WTC11 (cell line): ENCODE measurements around the gene SRD5A2. TPM values are rescaled to one million over a fixed set of nuclear protein-coding genes. Genes with fewer than 3 reads are reported as not detected.

Experiments
- ATAC-seq: fragments of 200-7000 bp; cut with Tn5 transposase; 2 replicates; pipeline ENCODE4 v1.10.0; 2021; ENCODE audit warnings: mild to moderate bottlenecking, moderate library complexity
- CTCF ChIA-PET: fragments of 300-600 bp; sonication (Branson Sonifier 250); formaldehyde crosslinking; loops from one replicate; lab custom pipeline; 2021; ENCODE audit warnings: antibody characterized with exemption; lab: Charles Lee
- POLR2A ChIA-PET: fragments of 350-600 bp; sonication (Branson Sonifier 250); formaldehyde crosslinking; loops from one replicate; lab custom pipeline; 2021; ENCODE audit warnings: antibody characterized with exemption; lab: Charles Lee
- DNase-seq: peaks from one replicate; pipeline ENCODE4 v3.0.0; 2021; ENCODE audit warnings: low spot score
- H3K27ac Mint-ChIP-seq: 2 replicates; pipeline ENCODE4 v1.8.0; 2021; ENCODE audit warnings: mixed read lengths
- H3K27me3 Mint-ChIP-seq: 2 replicates; pipeline ENCODE4 v1.8.0; 2021; ENCODE audit warnings: low read depth, mild to moderate bottlenecking, moderate library complexity, mixed read lengths
- H3K36me3 Mint-ChIP-seq: 2 replicates; pipeline ENCODE4 v1.8.0; 2021; ENCODE audit warnings: mixed read lengths
- H3K4me1 Mint-ChIP-seq: 2 replicates; pipeline ENCODE4 v1.8.0; 2022; ENCODE audit warnings: mixed read lengths
- H3K4me3 Mint-ChIP-seq: 2 replicates; pipeline ENCODE4 v1.8.0; 2021; ENCODE audit warnings: mild to moderate bottlenecking, moderate library complexity, mixed read lengths
- H3K9me3 Mint-ChIP-seq: 2 replicates; pipeline ENCODE4 v1.8.0; 2021; ENCODE audit warnings: mixed read lengths
- CREB1 ChIP-seq: sonication (generic); formaldehyde crosslinking; IDR thresholded peaks from 2 replicates; pipeline ENCODE4 v1.8.0; 2023; ENCODE audit warnings: mild to moderate bottlenecking, missing genetic modification reagents
- ELF4 ChIP-seq: sonication (generic); formaldehyde crosslinking; IDR thresholded peaks from 2 replicates; pipeline ENCODE4 v1.8.1; 2022; ENCODE audit warnings: low read depth, mild to moderate bottlenecking, moderate library complexity, missing genetic modification reagents
- FOXJ3 ChIP-seq: sonication (generic); formaldehyde crosslinking; IDR thresholded peaks from 2 replicates; pipeline ENCODE4 v1.9.0; 2021; ENCODE audit warnings: missing genetic modification reagents, mild to moderate bottlenecking, borderline replicate concordance
- GTF2I ChIP-seq: fragments of 250-450 bp; sonication (Bioruptor Pico); conservative IDR thresholded peaks from 2 replicates; pipeline ENCODE4 v1.4.0; 2021; ENCODE audit warnings: mild to moderate bottlenecking
- IRF2 ChIP-seq: sonication (generic); formaldehyde crosslinking; IDR thresholded peaks from 2 replicates; pipeline ENCODE4 v1.8.0; 2022; ENCODE audit warnings: low read depth, missing genetic modification reagents, borderline replicate concordance
- KAT7 ChIP-seq: sonication (generic); formaldehyde crosslinking; IDR thresholded peaks from 2 replicates; pipeline ENCODE4 v1.8.1; 2023; ENCODE audit warnings: missing genetic modification reagents, mild to moderate bottlenecking, borderline replicate concordance
- NR1H2 ChIP-seq: sonication (generic); formaldehyde crosslinking; IDR thresholded peaks from 2 replicates; pipeline ENCODE4 v1.9.0; 2021; ENCODE audit warnings: mild to moderate bottlenecking, moderate library complexity, missing genetic modification reagents
- SOX15 ChIP-seq: fragments of 250-450 bp; sonication (Bioruptor Pico); IDR thresholded peaks from 2 replicates; pipeline ENCODE4 v1.9.0; 2021; ENCODE audit warnings: mild to moderate bottlenecking
- TP53 ChIP-seq: sonication (generic); formaldehyde crosslinking; IDR thresholded peaks from 2 replicates; pipeline ENCODE4 v1.8.1; 2023; ENCODE audit warnings: mild to moderate bottlenecking, missing genetic modification reagents
- ZNF121 ChIP-seq: sonication (generic); formaldehyde crosslinking; IDR thresholded peaks from 2 replicates; pipeline ENCODE4 v1.8.0; 2023; ENCODE audit warnings: missing genetic modification reagents
- ZNF138 ChIP-seq: sonication (generic); formaldehyde crosslinking; conservative IDR thresholded peaks from 2 replicates; pipeline ENCODE4 v1.8.1; 2022; ENCODE audit warnings: mild to moderate bottlenecking, moderate library complexity, missing genetic modification reagents
- total RNA-seq: library from RNA; stranded (reverse); gene quantifications from 3 replicates; pipeline ENCODE4 v1.2.3, GENCODE V29; 2021
- TF ChIP-seq, protein P1 (sequence below): fragments of 250-450 bp; sonication (Bioruptor Pico); IDR thresholded peaks from 2 replicates; pipeline ENCODE4 v1.8.0; 2021; ENCODE audit warnings: mild to moderate bottlenecking
- TF ChIP-seq, protein P2 (sequence below): sonication (generic); formaldehyde crosslinking; conservative IDR thresholded peaks from 2 replicates; pipeline ENCODE4 v1.8.1; 2022; ENCODE audit warnings: mild to moderate bottlenecking, missing genetic modification reagents
- TF ChIP-seq, protein P3 (sequence below): sonication (generic); formaldehyde crosslinking; IDR thresholded peaks from 2 replicates; pipeline ENCODE4 v1.8.1; 2022; ENCODE audit warnings: missing genetic modification reagents, borderline replicate concordance
- TF ChIP-seq, protein P4 (sequence below): fragments of 250-450 bp; sonication (Bioruptor Pico); conservative IDR thresholded peaks from 2 replicates; pipeline ENCODE4 v1.9.0; 2021; ENCODE audit warnings: mild to moderate bottlenecking
- TF ChIP-seq, protein P5 (sequence below): sonication (generic); formaldehyde crosslinking; IDR thresholded peaks from 2 replicates; pipeline ENCODE4 v1.8.0; 2023; ENCODE audit warnings: mild to moderate bottlenecking, missing genetic modification reagents

SRD5A2 gene
- total RNA-seq, 1 experiment from 2014 or later, result 0.07 TPM

DNA sequence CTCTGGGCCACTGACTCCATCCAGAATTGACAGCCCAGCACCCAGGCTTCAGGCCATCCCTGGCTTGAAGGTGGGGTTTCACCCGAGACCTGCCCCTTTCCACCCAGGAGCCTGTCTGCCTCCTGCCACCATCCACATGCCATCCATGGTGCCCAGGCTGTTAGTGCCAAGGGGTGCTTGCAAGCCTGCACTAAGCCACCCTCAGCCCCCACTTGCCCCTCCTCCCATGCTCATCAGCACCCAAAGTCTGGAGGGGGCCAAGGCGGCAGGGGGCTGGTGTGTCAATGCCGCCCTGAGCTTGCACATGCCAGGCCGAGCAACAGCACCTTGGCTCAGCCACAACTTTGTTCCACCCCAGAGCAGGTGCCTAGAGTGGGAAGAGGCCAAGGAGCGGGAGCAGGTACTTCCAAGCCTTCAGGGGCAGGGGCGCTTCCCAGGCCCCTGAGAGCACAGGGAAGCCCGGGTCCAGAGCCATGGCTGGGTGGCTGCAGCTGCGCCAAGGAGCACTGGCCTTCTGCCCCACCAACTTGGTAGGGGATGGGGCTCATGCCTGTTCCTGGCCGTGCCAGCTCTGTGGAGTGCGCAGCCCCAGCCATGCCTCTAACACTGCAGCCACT, 12.0 kb downstream of the SRD5A2 start (continued):
- TF ChIP-seq, protein P1, sequence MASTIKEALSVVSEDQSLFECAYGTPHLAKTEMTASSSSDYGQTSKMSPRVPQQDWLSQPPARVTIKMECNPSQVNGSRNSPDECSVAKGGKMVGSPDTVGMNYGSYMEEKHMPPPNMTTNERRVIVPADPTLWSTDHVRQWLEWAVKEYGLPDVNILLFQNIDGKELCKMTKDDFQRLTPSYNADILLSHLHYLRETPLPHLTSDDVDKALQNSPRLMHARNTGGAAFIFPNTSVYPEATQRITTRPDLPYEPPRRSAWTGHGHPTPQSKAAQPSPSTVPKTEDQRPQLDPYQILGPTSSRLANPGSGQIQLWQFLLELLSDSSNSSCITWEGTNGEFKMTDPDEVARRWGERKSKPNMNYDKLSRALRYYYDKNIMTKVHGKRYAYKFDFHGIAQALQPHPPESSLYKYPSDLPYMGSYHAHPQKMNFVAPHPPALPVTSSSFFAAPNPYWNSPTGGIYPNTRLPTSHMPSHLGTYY, result no peak
- no peak for TF ChIP-seq SOX15
- TF ChIP-seq, protein P2, sequence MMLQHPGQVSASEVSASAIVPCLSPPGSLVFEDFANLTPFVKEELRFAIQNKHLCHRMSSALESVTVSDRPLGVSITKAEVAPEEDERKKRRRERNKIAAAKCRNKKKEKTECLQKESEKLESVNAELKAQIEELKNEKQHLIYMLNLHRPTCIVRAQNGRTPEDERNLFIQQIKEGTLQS (CRISPR knock-in tag), result no peak
- TF ChIP-seq TP53 (CRISPR knock-in tag), result no peak
- no peak for TF ChIP-seq ZNF121 (CRISPR knock-in tag)
- TF ChIP-seq, protein P3, sequence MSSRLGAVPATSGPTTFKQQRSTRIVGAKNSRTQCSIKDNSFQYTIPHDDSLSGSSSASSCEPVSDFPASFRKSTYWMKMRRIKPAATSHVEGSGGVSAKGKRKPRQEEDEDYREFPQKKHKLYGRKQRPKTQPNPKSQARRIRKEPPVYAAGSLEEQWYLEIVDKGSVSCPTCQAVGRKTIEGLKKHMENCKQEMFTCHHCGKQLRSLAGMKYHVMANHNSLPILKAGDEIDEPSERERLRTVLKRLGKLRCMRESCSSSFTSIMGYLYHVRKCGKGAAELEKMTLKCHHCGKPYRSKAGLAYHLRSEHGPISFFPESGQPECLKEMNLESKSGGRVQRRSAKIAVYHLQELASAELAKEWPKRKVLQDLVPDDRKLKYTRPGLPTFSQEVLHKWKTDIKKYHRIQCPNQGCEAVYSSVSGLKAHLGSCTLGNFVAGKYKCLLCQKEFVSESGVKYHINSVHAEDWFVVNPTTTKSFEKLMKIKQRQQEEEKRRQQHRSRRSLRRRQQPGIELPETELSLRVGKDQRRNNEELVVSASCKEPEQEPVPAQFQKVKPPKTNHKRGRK (CRISPR knock-in tag), result no peak
- TF ChIP-seq GTF2I (CRISPR knock-in tag), result no peak
- no peak for TF ChIP-seq CREB1 (CRISPR knock-in tag)
- TF ChIP-seq KAT7, result no peak
- TF ChIP-seq ZNF138 (CRISPR knock-in tag), result no peak

DNA sequence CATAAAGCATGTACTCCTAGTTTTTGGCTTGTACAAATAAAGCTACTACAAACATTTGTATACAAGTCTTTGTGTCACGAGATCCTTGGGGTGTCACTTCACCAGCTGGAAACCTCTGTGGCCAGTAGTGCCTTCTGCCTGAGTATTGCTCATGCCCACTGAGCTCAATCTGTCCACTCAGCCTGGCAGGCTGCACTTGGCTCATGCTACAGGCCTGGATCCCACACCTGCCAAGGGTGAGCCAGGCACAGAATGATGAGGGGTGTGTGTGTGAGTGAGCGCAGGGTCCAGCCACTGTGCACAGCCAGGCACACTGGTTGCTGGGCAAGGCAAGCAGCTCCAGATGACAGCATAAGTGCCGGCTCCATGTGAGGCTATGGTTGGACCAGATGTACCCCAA, 13.1 kb downstream of the SRD5A2 start:
- Mint-ChIP-seq H3K9me3 (peaks cover 18% of the 10 kb centered on the region), H3K27me3 (peaks cover 10% of the 10 kb centered on the region; the same call in 1 of the 2 replicates), H3K36me3 (no peaks in the 10 kb centered on the region), H3K27ac (no peak overlapping the region), H3K4me1 (no peaks in the 10 kb centered on the region), H3K4me3 (no peak overlapping the region)
- DNase-seq, result no peak
- TF ChIP-seq NR1H2 (CRISPR knock-in tag) (no peak), IRF2 (CRISPR knock-in tag) (no peak)
- TF ChIP-seq, protein P4, sequence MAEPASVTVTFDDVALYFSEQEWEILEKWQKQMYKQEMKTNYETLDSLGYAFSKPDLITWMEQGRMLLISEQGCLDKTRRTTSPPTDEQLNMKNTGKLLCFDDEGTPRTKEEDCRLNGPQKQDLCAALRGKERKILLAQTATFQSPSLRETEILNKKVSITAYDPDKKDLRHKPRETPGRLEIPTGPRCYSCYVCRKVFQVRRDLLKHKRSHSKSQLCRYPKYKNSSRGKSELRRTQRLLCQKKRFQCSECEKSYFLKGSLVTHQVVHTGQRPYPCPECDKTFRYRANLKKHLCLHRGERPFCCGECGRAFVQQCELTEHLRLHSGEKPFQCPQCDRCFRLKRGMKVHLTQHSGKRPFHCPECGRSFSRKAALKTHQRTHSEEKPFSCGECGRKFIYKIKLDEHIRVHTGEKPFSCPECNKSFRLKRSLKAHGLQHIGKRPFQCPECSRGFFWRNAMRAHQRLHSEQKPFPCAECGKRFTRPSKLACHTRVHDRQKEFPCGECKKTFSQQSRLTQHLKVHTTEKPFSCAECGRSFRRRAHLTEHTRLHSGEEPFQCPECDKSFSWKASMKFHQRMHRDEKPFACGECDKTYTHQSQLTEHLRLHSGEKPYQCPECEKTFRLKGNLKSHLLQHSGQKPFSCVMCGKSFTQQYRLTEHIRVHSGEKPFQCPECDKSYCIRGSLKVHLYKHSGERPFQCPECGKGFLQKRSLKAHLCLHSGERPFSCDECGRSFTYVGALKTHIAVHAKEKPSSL (CRISPR knock-in tag), result no peak
- TF ChIP-seq, protein P5, sequence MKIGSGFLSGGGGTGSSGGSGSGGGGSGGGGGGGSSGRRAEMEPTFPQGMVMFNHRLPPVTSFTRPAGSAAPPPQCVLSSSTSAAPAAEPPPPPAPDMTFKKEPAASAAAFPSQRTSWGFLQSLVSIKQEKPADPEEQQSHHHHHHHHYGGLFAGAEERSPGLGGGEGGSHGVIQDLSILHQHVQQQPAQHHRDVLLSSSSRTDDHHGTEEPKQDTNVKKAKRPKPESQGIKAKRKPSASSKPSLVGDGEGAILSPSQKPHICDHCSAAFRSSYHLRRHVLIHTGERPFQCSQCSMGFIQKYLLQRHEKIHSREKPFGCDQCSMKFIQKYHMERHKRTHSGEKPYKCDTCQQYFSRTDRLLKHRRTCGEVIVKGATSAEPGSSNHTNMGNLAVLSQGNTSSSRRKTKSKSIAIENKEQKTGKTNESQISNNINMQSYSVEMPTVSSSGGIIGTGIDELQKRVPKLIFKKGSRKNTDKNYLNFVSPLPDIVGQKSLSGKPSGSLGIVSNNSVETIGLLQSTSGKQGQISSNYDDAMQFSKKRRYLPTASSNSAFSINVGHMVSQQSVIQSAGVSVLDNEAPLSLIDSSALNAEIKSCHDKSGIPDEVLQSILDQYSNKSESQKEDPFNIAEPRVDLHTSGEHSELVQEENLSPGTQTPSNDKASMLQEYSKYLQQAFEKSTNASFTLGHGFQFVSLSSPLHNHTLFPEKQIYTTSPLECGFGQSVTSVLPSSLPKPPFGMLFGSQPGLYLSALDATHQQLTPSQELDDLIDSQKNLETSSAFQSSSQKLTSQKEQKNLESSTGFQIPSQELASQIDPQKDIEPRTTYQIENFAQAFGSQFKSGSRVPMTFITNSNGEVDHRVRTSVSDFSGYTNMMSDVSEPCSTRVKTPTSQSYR, result no peak
- ChIA-PET POLR2A (no interaction called here), CTCF (interaction anchor here (1.2 kb wide), 1 partner anchor 13 kb away, joined by 3 read pairs; the partner anchor contains the start of gene SRD5A2)
- no peak for ATAC-seq

DNA sequence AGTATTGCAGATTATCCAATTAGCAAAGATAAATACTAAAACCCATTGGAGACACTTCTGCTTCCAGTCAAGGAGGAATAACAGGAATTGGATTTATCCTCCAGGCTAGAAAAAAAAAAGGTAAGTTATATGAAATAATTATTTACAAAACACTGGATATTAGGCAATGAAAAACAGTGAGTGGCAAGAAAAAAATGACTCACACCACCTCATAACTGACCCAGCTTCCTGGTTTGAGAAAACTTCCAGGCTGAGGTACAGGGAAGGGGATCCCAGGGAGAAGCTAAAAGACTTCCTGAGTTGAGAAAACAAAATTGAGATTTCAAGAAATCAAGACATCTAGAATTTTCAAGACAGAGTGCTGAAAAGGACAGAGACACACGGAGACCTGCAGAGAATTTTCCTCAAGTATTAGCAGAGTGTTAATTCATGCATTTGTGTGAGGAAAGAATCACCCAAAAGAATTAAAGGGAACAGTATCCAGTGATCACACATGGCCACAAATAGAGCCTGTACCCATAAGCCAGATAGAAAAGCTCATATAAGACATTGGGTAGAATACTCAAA, 17.4 kb downstream of the SRD5A2 start:
- TF ChIP-seq TP53 (CRISPR knock-in tag) (no peak), ELF4 (CRISPR knock-in tag) (no peak), FOXJ3 (CRISPR knock-in tag) (no peak)
- POLR2A ChIA-PET, result no interaction called here
- H3K4me1 Mint-ChIP-seq, result no peaks in the 10 kb centered on the region
- DNase-seq (no peak), ATAC-seq (no peak)
- peaks cover 5% of the 10 kb centered on the region; the same call in 1 of the 2 replicates for H3K27me3 Mint-ChIP-seq
- CTCF ChIA-PET, result no interaction called here
- H3K4me3 Mint-ChIP-seq, result no peak overlapping the region
- no peaks in the 10 kb centered on the region for H3K36me3 Mint-ChIP-seq
- no peaks in the 10 kb centered on the region for H3K9me3 Mint-ChIP-seq
- H3K27ac Mint-ChIP-seq, result no peak overlapping the region
